MM.1S (cell line): ENCODE measurements around the gene TANC1.
A peak's percentile ranks its signal among the peaks of the same experiment; 100 is the strongest.

Source experiments
- DNase-seq: peaks from one replicate; pipeline ENCODE4 v3.0.0-alpha.2; 2015
- H2AFZ ChIP-seq: fragments of 300-600 bp; sonication (generic); 2 replicates; pipeline ENCODE4 v1.6.0; 2016; ENCODE audit warnings: antibody characterized with exemption, low read length
- H3F3A ChIP-seq: fragments of 300-600 bp; sonication (generic); 2 replicates; pipeline ENCODE4 v1.6.1; 2016; ENCODE audit warnings: mild to moderate bottlenecking, antibody characterized with exemption, low read length, moderate library complexity, mixed read lengths; ENCODE audit not compliant: insufficient read depth
- H3K27ac ChIP-seq: fragments of 300-600 bp; sonication (generic); 2 replicates; pipeline ENCODE4 v1.5.1; 2016; ENCODE audit warnings: mild to moderate bottlenecking, low read length
- H3K27me3 ChIP-seq: fragments of 300-600 bp; sonication (generic); replicated peaks from 2 replicates; pipeline ENCODE4 v1.6.0; 2016; ENCODE audit warnings: low read length; ENCODE audit not compliant: insufficient read depth
- H3K36me3 ChIP-seq: fragments of 300-600 bp; sonication (generic); replicated peaks from 2 replicates; pipeline ENCODE4 v1.6.1; 2016; ENCODE audit warnings: mild to moderate bottlenecking, low read length, mixed read lengths; ENCODE audit not compliant: insufficient read depth
- H3K4me1 ChIP-seq: fragments of 300-600 bp; sonication (generic); 2 replicates; pipeline ENCODE4 v1.6.1; 2016; ENCODE audit warnings: low read length, mixed read lengths
- H3K4me2 ChIP-seq: fragments of 300-600 bp; sonication (generic); 2 replicates; pipeline ENCODE4 v1.6.0; 2016; ENCODE audit warnings: low read depth, low read length
- H3K4me3 ChIP-seq: fragments of 300-600 bp; sonication (generic); 2 replicates; pipeline ENCODE4 v1.5.1; 2016; ENCODE audit warnings: low read length, mixed read lengths
- H3K79me2 ChIP-seq: fragments of 300-600 bp; sonication (generic); 2 replicates; pipeline ENCODE4 v1.6.1; 2016; ENCODE audit warnings: mixed run types, low read length, mixed read lengths
- H3K9ac ChIP-seq: fragments of 300-600 bp; sonication (generic); 2 replicates; pipeline ENCODE4 v1.6.1; 2016; ENCODE audit warnings: low read length, mixed read lengths
- H3K9me2 ChIP-seq: fragments of 300-600 bp; sonication (generic); replicated peaks from 2 replicates; pipeline ENCODE4 v1.6.1; 2016; ENCODE audit warnings: mild to moderate bottlenecking, low read length, mixed read lengths; ENCODE audit not compliant: insufficient read depth
- H3K9me3 ChIP-seq: fragments of 300-600 bp; sonication (generic); replicated peaks from 2 replicates; pipeline ENCODE4 v1.6.1; 2016; ENCODE audit warnings: mild to moderate bottlenecking, low read length, mixed read lengths; ENCODE audit not compliant: insufficient read depth
- H4K20me1 ChIP-seq: fragments of 300-600 bp; sonication (generic); 2 replicates; pipeline ENCODE4 v1.6.1; 2016; ENCODE audit warnings: mild to moderate bottlenecking, low read length, moderate library complexity, mixed read lengths; ENCODE audit not compliant: insufficient read depth
- EZH2 ChIP-seq: fragments of 300-600 bp; sonication (generic); optimal IDR thresholded peaks from 2 replicates; pipeline ENCODE3; 2017; ENCODE audit warnings: low read depth, mild to moderate bottlenecking, antibody characterized with exemption, low read length, mixed read lengths
- EZH2phosphoT487 ChIP-seq: fragments of 300-600 bp; sonication (generic); IDR thresholded peaks from 2 replicates; pipeline ENCODE4 v1.6.1; 2018; ENCODE audit warnings: antibody characterized with exemption, low read length
- TF ChIP-seq, protein P1 (sequence below): fragments of 300-600 bp; sonication (generic); IDR thresholded peaks from 2 replicates; pipeline ENCODE4 v1.5.1; 2016; ENCODE audit warnings: antibody characterized with exemption, low read length, mixed read lengths

Gene TANC1

DNA sequence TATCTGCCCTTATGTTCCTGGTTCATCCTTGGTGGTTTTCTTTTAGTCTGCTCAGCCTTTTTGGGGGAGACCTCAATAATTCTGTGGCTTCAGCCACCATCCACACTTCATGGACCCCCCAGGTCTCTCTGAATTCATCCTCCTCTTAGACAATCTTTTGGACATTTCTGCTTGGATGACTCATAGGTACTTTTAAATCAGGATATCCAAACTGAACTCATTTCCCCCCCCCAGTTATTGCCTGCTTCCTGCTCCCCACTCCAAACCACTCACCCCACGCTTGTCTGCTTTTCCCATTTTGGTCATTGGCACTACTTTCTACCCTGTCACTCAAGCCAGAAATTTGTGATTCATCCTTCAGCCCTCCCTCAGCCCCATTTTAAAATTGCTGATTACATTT, 78.5 kb downstream of the TANC1 start:
- Histone ChIP-seq H3K4me2 (no peak overlapping the region), H3K79me2 (no peaks in the 10 kb centered on the region), H3K9me3 (no peaks in the 10 kb centered on the region), H3K36me3 (no peaks in the 10 kb centered on the region), H3K9me2 (no peaks in the 10 kb centered on the region), H3K9ac (no peak overlapping the region), H4K20me1 (no peaks in the 10 kb centered on the region), H3K4me1 (peaks cover 35% of the 10 kb centered on the region), H3K27ac (no peak overlapping the region), H2AFZ (no peak overlapping the region), H3K27me3 (no peaks in the 10 kb centered on the region), H3K4me3 (no peak overlapping the region), H3F3A (peaks cover 13% of the 10 kb centered on the region)
- DNase-seq, result no peak
- TF ChIP-seq, protein P1, sequence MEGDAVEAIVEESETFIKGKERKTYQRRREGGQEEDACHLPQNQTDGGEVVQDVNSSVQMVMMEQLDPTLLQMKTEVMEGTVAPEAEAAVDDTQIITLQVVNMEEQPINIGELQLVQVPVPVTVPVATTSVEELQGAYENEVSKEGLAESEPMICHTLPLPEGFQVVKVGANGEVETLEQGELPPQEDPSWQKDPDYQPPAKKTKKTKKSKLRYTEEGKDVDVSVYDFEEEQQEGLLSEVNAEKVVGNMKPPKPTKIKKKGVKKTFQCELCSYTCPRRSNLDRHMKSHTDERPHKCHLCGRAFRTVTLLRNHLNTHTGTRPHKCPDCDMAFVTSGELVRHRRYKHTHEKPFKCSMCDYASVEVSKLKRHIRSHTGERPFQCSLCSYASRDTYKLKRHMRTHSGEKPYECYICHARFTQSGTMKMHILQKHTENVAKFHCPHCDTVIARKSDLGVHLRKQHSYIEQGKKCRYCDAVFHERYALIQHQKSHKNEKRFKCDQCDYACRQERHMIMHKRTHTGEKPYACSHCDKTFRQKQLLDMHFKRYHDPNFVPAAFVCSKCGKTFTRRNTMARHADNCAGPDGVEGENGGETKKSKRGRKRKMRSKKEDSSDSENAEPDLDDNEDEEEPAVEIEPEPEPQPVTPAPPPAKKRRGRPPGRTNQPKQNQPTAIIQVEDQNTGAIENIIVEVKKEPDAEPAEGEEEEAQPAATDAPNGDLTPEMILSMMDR, result no peak
- TF ChIP-seq EZH2 (no peak), EZH2phosphoT487 (no peak)

DNA sequence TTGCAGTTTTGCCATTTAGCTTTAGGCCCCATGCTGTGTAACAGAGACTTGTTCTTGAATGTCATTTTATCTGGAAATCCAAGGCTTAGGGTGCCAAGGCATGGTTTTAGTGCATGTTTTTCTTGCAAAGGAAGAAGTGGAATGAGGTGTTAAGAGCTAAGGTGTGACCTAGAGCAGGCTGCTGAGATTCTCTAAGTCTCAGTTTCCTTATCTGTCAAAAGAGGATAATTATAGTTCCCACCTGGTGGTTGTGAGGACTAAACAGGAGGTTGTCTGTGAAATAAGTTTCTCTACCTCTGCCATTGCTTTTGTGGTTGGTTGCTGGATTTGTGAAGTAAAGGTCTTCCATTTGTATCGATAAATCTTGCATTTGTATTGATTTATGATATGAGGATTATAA, 82.0 kb downstream of the TANC1 start:
- Histone ChIP-seq H3K4me3 (no peak overlapping the region), H3K9me3 (no peaks in the 10 kb centered on the region), H4K20me1 (no peaks in the 10 kb centered on the region), H3K4me1 (peaks cover 34% of the 10 kb centered on the region), H3K9me2 (no peaks in the 10 kb centered on the region), H3K27ac (0 out of 2 replicates have a peak overlapping the region, but pooled peaks have one; percentile 8), H3K4me2 (peak overlapping the region; percentile 5), H3K36me3 (no peaks in the 10 kb centered on the region), H2AFZ (no peak overlapping the region), H3K79me2 (no peaks in the 10 kb centered on the region), H3F3A (peaks cover 13% of the 10 kb centered on the region), H3K27me3 (no peaks in the 10 kb centered on the region), H3K9ac (no peak overlapping the region)
- peak; percentile 26 for DNase-seq
- no peak for TF ChIP-seq EZH2
- TF ChIP-seq, protein P1, result no peak
- no peak for TF ChIP-seq EZH2phosphoT487

DNA sequence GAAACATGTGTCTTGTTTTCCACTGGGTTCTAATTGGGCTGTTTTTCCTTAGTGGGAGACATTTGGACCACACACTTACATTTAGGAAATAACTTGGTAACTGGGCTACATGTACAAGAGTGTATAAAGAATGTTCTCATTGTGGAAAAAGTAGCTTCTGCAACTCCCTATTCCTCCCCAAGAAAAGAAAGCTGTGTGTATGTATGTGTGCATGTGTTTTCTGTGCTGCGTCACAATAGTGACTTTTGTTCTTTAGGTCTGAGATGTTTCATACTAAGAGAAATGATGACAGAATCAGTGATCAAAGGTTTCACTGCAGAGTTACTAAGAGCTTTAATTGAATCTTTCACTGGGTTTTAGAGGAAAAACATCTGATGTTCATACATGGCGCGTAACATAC, 82.7 kb downstream of the TANC1 start:
- H3K9me2 ChIP-seq, result no peaks in the 10 kb centered on the region

More for the DNA sequence above, 82.7 kb downstream of the TANC1 start:
- no peaks in the 10 kb centered on the region for H4K20me1 ChIP-seq
- TF ChIP-seq, protein P1, result no peak
- TF ChIP-seq EZH2phosphoT487 (no peak), EZH2 (no peak)
- no peaks in the 10 kb centered on the region for H3K79me2 ChIP-seq
- no peak for DNase-seq
- no peak overlapping the region for H3K9ac ChIP-seq
- H3K4me2 ChIP-seq, result no peak overlapping the region
- no peak overlapping the region for H3K4me3 ChIP-seq
- no peak overlapping the region for H2AFZ ChIP-seq
- no peaks in the 10 kb centered on the region for H3K27me3 ChIP-seq
- H3F3A ChIP-seq, result peaks cover 9% of the 10 kb centered on the region
- H3K9me3 ChIP-seq, result no peaks in the 10 kb centered on the region
- no peak overlapping the region for H3K27ac ChIP-seq
- H3K4me1 ChIP-seq, result peaks cover 27% of the 10 kb centered on the region
- H3K36me3 ChIP-seq, result no peaks in the 10 kb centered on the region
